Posterior cingulate gyrus (tissue), 11 donors: ENCODE measurements around the gene OR4L1.
"Not testable (repeated sequence)": the region's sequence is repeated elsewhere in the genome, so short reads cannot be mapped to it uniquely, and the experiment has no call there.

ENCODE experiments used
- DNase-seq, 10 donors: peaks; one replicate each; pipeline versions ENCODE4 v3.0.0 to v3.0.0-alpha.2; 2020 to 2021; ENCODE audit warnings: mixed read lengths in 3 of 10
- intact Hi-C: fragments of 100-400 bp; cut with DNase I; formaldehyde crosslinking; loops from one replicate; pipeline ENCODE4 v1.15.1; 2023

Gene OR4L1, protein sequence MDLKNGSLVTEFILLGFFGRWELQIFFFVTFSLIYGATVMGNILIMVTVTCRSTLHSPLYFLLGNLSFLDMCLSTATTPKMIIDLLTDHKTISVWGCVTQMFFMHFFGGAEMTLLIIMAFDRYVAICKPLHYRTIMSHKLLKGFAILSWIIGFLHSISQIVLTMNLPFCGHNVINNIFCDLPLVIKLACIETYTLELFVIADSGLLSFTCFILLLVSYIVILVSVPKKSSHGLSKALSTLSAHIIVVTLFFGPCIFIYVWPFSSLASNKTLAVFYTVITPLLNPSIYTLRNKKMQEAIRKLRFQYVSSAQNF

DNA sequence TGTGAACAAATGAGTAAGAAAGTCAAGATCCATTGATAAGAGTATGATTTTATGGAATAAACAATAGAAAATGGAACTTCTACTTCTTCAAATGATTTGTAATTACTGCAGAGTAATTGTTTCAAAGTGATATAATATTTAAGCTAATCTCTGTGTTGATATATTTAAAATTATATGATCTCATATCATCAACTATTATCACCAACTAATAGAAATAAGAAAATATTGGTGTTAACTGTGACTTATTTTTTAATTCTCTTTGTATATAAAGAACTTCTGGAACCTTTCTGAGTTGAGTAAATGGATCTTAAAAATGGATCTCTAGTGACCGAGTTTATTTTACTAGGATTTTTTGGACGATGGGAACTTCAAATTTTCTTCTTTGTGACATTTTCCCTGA is at the start of gene OR4L1:
TSS of gene OR4L1 (plus strand) at position 301 of the 400 bp plus-strand sequence. CDS start at position 301, 0 bp downstream.
- DNase-seq = no peak
- intact Hi-C loops = no loop called here

DNA sequence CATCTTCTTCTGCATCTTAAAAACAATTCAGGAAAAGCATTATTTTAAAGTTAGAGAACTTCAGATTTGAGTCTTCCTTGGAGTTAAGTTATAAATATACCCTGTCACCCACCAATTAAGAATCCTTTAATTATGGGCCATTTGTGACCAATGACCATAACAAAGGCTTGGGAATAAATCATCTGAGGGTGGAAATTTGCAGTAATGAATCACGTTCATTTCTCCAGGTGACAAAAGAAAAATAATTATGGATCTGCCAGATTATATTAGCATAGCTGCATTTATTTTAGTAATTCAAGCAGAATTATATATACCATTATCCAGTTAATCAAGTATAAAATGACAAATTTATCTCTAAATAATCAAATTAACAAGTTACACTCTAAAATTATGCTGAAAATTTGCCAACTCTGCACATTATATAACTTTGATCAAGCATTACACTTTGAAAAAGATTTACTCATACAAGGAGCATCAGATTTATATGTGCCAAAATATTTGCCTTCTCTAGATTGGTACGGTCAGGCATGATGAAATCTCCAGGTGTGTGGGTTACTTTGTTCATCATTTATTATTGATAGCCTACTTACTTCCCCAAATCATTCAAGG is 40.5 kb upstream of the OR4L1 start, which contains the start of gene OR4K14:
TSS of gene OR4K14 (minus strand) at position 51 of the 609 bp plus-strand sequence. CDS start 4,114 bp downstream, outside the sequence.
- intact Hi-C loops = no loop called here
- DNase-seq = no peak

DNA sequence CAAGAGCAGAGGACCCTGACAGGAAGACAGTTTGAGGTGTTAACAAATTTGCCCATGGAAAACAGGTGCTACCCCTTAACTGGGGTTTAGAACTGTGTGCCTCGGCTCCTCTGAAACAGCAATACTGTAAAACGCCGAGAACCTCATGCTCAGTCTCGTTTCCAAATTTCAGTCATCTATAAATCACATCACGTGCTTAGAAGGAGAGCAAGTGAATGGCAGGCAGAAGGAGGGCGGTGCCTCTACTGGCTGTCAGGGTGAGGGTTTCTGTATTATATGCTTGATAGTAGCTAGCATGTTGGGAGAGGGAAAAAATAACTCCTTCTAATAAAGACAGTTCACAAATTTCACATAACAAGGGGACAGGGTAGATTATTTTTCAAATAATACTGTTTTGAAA is 28.8 kb upstream of the OR4L1 start:
- no peak for DNase-seq
- intact Hi-C loops = no loop called here

DNA sequence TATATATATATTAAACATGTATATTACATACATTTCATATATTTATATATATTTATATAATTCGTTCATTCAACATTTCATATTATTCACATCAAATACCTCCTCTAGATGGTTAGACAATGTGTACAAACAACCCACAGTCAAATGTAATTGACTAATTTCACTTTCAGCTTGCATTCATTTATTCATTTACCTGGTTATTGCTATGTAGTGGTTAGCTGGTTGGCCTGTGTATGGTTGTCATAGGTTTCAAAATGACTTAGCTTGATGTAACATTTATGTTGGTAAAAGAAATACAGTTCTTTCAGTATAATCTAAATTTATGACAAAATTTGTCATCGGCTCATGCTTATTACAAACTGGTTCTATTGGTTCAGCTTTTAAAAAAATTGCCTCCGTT is 24.4 kb upstream of the OR4L1 start:
- DNase-seq = no peak
- intact Hi-C loops = no loop called here

GRCh38 chr14:20035938-20036337 is 23.9 kb upstream of the OR4L1 start, which contains the start of gene OR4K13:
Gene OR4K13 (minus strand): TSS chr14:20036038. CDS start chr14:20034758, 1,280 bp downstream.
- no peak for DNase-seq
- intact Hi-C loops = no loop called here

- intact Hi-C loops = no loop called here
- DNase-seq = no peak
Measured at GRCh38 chr14:20044243-20044642, 15.6 kb upstream of the OR4L1 start.

DNA sequence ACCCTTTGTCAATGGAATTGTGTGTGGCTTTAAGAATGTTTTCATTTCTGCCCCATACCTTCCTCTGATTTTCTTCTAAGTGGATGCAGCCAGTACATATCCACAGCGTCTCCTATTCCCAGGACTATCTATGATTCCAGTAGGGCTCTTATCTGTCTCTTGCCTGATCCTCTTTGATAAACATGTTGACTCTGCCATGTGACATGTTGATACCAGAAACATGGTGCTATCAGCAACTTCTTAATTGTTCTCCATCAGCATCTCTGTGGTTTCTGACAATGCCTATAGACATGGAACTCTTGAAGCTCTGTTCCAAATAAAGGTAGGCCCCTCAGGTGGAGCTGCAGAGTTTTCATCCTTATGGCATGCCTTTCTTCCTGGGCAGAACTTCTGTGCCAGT is 11.6 kb upstream of the OR4L1 start:
- intact Hi-C loops = no loop called here
- DNase-seq = no peak

DNA sequence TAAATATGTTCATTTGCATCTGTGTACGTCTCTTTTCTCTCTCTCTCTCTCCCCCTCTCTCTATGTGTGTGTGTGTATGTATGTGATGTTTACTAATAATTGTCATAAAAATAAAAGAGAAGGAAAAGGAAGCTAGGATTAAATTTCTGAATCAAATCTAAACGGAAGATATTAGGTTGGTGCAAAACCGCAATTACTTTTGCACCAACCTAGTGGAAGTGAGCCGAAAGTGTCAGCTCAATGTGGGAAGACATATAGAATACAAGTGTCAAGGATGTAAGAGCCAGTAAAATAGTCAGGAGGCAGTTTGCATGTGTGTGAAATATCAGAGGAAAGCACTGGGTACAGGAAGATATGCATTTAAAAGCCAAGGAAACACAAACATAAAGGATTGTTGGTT is 32.2 kb downstream of the OR4L1 start:
- intact Hi-C loops = no loop called here
- DNase-seq = no peak

- intact Hi-C loops = no loop called here
- DNase-seq = no peak
Measured at GRCh38 chr14:20093442-20093841, 33.6 kb downstream of the OR4L1 start.

DNA sequence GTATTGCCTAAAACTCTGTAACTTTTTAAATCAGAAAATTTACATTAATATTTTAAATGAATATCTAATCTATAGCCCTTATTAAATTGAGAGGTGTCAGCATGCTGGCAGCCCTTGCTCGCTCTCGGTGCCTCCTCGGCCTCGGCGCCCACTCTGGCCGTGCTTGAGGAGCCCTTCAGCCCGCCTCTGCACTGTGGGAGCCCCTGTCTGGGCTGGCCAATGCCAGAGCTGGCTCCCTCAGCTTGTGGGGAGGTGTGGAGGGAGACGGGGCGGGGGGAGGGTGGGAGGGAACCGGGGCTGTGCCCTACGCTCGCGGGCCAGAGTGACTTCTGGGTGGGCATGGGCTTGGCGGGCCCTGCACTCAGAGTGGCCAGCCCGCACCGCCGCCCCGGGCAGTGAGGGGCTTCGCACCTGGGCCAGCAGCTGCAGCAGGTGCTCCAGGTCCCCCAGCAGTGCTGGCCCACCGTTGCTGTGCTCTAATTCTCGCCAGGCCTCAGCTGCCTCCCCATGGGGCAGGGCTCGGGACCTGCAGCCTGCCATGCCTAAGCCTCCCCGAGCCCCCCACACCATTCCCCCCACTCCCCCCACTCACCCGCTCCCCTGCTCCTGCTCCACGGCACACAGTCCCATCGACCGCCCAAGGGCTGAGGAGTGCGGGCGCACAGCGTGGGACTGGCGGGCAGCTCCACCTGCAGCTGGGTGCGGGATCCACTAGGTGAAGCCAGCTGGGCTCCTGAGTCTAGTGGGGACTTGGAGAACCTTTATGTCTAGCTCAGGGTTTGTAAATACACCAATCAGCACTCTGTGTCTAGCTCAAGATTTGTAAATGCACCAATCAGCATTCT is 39.3 kb downstream of the OR4L1 start:
- intact Hi-C loops = not testable (repeated sequence)
- peak in 3 of 10 donors; percentile 43 to 77 (median 62) for DNase-seq

DNA sequence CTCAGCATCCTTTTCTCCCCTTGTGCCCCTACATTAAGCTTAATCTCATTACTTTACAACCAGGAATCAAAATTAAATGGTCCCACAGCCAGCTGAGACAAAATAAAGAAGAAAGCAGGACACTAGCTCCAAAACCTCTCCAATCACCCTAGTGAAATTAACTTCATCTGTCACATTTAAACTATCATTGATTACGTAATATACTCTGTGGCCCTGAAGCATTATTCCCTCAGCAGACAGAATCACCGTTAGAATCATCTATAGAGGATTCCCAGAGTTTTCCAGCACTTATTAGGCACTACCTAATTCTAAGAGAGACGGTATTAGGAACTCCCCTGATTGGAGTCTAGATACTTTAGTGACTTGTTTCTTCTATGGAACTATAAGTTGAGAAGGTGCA is 50.6 kb downstream of the OR4L1 start, which contains the start of gene OR4K17:
TSS of gene OR4K17 (plus strand) at position 302 of the 400 bp plus-strand sequence. CDS start 6,761 bp downstream, outside the sequence.
- intact Hi-C loops = no loop called here
- no peak for DNase-seq
